NCI-H2107 treated with DMSO at 0.1 percent for 48 hours (cell line): ENCODE results near the gene CACNA2D1.
"Not testable (repeated sequence)": the region's sequence is repeated elsewhere in the genome, so short reads cannot be mapped to it uniquely, and the experiment has no call there.

ENCODE experiments used
- DNase-seq: peaks from one replicate; lab custom pipeline; 2025; ENCODE audit not compliant: unreplicated experiment; lab: John Stamatoyannopoulos, UW

Gene CACNA2D1

DNA sequence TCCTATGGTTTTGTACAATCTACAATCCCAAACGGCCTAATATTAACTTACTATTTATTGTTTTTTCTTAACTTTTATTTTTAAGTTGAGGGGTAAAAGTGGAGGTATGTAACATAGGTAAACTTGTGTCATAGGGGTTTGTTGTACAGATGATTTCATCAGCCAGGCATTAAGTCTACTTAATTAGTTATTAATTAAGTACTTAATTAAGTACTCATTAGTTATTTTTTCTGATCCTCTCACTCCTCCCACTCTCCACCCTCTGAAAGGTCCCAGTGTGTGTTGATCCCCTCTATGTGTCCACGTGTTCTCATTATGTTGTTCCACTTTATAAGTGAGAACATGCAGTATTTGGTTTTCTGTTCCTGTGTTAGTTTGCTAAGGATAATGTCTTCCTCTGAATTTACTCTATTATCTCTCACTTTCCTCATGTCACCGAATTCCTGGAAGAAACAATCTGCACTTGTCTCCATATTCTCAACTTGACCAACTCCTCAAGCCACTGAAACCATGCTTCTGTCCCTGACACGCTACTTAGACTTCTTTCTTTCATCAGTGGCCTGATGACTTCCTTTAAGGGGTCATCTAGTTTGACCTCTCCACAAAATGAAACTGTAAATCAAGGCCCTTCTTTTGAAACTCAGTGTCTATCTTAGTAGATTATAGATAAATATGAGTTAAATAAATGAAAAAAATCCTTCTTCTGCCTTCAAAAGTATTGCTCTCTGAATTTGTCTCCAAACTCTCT is 9.1 kb downstream of the CACNA2D1 start:
- no peak for DNase-seq

DNA sequence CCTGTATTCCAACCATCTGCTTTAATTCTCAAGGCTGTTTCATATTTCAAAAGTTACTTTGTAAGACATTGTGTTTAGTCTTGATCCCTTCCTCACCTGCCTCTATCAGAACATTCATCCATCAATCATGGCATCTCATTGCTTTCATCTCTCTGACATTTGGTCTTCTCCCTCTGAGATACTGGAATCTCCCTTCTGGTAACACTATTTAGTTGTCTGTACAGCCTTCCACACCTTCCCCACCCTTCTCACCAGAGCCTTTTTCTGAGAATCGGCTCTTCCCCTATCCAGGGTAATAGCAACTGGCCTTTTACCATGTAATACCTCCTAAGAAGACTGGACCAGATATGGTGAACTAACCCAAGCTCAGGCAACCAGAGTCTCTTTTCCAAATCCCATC is 10.1 kb downstream of the CACNA2D1 start:
- DNase-seq = no peak

DNA sequence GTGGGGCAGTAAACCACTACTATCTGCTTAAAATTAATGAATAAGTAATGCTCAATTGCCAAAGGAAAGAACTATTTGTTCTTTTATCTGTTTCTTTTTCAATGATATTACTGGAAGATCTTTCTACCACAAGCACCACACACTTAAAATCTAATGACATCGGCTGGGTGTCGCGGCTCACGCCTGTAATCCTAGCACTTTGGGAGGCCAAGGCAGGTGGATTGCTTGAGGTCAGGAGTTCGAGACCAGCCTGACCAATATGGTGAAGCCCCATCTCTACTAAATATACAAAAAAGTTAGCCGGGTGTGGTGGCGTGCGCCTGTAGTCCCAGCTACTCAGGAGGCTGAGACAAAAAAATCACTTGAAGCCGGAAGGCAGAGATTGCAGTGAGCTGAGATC is 10.8 kb downstream of the CACNA2D1 start:
- DNase-seq = not testable (repeated sequence)

DNA sequence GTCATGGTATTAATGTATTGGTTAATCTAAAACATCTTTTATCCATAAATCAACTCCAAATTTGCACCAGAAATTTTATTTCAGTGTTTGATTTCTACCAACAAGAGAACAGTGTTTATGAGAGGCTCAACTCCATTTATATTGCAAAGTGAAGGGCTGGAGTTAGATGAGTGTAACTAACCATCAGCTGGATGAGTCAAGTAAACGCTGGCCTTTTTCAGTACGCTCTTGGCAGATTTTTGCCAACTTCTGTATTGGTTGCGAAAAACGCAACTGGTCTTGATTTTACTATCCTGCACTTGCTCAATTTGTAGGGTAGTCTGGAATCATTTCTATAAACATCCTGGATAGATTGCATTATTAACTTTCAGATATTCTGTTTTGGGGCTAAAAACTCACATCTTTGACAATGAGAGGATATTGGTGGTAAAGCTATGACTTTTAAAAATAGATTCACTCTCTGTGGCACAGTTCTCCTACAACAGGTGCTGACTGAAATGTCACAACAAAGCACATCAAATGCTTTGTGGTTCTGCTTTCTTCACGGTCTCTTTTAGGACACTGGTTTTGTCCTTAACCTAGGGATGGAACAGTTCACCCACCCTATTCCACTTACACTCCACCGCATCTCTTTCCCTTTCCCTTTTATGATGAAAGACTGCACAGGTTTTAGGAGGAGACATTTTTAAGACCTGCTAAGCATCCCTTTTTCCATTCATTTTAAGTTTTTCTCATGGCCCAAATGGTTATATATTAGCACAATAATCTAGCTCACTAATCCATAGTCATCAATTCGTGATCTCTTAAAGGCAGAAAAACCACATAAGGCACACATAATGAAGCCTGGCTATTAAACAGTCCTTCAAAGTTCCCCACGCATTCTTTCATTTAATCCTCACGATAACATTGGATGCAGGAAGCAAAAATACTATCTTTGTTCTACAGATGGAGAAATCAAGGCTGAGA is 12.8 kb downstream of the CACNA2D1 start:
- DNase-seq = no peak

DNA sequence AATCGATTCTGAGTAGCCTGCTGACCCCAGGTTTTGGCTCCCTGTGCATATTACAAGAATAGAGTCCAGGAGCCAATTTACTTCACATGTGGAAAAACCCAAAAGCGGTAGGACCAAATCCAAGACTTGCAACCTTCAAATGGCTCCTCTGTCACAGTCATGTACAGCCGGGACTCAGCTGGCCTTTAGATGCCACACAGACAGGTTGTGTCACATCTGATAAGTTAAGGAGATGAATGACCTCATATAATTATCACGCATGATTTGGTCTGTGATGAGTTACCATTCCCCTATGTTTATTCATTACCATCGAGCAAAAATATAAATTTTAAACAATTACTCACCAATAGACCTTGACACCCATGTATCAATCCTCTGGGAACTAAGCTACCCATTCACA is 14.2 kb downstream of the CACNA2D1 start:
- no peak for DNase-seq

DNA sequence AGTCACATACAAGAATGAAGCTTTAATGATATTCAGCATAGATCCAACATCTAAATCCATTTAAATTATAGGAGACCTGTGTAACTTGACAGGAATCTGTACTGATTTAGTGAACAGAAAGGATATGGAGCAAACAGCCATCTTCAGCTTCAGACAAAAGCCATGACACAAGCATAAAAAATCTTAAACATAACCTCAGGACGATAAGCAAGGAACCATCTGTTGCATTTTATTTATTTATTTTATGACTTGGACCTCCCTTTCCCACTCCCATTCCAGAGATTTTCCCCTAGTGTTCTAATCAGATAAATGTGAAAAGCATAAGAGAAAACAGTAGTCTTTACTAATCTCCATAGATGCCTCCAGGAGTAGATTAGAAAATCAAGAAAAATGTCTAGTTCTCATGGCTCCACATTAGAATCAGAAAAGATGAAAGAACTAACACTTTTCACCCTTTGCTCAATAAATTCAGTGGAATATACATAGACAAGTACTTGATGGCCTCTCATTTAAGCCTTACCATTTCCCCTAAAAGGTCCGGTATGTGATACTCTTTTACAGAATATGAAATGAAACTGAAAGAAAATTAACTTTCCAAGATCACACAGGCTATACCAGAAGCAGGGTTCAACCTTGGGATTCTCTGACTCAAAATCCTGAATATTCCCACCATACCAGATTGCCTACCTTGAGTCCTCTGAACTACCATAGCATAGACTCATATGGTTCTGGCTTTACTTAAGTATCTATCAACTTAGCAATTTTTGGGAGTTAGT is 15.2 kb downstream of the CACNA2D1 start:
- DNase-seq = no peak

DNA sequence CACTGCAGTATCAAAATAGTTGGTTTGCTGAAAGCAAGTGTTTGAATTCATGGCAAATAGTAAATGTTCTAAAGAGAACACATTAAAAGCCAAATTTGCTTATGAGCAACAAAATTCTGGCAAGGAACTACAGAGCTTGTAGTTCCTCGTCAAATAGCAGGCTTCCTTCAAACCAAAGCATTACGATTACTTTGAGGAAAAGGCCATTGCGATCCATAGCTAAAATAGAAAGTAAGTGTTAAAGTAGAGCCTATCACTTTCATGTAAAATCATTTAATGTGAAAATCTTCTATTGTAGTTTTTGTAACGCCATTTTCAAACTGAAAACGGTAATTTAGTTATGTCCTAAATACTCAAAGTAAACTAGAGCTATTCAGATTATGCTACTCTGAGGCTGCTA is 20.1 kb downstream of the CACNA2D1 start:
- DNase-seq = no peak

DNA sequence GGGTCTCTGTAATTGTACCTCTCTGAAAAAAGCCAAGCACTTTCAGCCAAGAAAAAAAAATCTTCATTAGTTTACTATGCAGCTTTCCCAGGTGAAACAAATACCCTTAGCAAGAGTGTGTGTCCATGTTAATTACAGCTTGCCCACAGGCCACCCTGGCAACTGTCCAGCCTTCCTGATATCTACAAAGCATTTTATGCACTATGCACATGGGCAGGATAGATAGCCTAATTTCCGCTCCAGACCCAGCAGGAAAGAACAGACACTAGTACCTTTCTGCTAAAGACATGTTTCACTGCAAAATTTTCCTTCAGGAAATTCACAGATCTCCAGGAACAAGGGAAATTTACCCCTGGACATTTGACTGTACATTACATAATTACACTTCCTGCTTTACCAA is 24.4 kb downstream of the CACNA2D1 start:
- DNase-seq = no peak

DNA sequence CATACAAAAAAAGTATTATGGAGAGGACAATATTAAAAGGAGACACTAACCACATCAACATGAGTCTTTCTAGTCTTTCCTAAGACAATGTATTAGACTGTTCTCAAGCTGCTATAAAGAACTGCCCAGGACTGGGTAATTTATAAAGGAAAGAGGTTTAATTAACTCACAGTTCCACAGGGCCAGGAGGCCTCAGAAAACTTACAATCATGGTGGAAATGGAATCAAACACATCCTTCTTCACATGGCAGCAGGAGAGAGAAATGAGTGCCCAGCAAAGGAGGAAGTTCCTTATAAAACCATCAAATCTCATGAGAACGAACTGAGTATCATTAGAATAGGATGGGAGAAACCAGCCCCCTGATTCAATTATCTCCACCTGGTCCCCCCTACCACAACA is 25.7 kb downstream of the CACNA2D1 start:
- no peak for DNase-seq

DNA sequence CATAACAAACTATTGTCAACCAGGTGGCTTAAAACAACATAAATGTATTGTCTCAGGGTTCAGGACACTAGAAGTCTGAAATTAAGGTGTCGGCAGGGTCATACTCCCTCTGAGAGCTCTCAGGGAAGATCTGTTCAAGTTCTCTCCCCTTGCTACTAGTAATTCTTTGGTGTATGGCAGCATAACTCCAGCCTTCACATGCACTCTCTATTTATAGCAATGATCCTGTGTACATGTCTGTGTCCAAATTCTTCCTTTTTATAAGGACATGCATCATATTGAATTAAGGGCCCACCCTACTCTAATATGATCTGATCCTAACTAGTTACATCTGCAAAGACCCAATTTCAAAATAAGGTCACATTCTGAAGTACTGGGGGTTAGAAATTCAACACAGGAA is 27.2 kb downstream of the CACNA2D1 start:
- no peak for DNase-seq

DNA sequence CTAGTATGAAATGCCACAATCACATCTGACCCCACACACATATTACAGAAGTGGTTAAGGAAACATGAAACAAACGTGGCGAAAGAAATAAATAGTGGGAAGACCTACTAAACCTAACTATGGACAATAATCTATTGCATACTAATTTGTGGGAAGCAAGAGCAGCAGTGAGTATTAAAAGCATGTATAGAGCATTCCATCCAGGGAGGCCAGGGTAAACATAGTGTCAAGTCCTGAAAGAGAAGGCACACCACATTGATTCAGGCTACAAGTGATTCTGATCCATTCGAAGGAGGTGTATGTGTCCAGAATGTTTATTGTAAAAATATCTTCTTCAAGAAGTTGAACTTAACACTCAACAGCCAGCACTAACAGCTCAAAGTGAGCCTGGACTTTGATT is 29.2 kb downstream of the CACNA2D1 start:
- no peak for DNase-seq

DNA sequence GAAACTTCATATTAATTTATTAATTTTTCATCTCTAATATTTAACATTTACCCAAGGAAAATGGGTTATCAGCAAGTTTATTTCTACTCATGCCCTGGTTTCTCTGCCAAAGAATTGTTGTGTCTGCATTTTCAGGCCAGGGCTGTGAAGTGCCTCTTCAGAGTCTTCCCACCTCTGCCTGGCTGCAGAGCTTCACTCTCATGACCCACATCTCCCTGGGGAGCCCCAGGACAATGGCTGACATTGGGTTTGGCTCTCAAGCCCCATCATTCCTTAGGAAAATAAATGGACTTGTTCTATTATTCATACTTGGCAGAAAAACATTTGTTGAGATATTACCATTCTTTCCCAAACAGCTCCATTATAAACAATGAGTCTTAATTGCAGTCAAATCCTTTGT is 30.3 kb downstream of the CACNA2D1 start:
- DNase-seq = peak; percentile 63

DNA sequence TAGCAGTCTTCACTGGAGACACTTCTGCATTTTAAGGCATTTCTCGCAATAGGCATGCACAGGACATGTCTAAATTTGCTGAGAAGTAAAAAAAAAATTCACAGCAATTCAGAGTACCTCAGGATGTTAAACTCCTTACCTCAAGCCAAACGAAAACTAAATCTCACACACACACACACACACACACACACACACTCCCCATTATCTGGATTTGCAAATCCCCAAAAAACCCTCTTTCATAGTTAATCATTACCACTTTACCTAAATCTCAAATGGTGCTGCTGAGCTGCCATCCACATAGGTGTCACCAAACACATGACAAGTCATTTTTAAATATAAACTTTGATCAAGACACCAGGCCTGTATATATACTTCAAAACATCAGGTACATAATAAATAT is 31.8 kb downstream of the CACNA2D1 start:
- DNase-seq = no peak

DNA sequence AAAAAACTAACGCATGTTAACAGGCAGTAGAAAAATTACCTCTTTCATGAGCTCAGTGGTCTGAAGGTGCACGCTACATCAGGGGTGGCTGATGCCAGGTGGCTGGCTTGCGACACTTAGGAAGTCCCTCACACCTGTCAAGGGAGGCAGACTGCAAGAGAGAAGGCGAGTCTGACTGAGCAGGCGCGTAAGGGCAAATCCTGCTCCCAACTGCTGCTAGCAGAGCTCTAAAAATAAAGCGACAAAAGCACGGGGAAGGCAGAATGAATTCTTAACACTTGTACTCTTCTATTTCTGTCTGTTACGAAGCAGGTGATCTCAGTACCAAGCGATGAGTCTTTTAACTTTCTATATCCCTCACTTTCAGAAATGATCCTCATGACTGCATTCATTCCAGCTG is 33.1 kb downstream of the CACNA2D1 start:
- DNase-seq = peak; percentile 95

DNA sequence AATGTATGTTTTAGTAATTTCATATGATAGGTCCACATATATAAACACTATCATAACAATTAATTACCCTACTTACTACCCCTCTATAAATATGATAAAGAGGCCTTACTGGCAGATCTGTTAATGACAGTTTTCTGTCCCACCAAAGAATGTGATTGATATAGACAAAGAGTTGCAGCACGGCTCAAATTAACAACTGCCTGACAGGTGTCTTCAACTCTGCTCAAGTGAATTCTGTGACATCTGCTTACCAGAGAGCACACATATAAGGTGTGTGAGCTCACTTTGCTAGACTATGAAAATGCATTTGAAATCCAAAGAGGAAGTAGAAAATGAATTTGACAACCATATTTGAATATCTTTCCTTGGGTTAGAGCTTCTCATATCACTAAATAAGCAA is 36.6 kb downstream of the CACNA2D1 start:
- DNase-seq = no peak

DNA sequence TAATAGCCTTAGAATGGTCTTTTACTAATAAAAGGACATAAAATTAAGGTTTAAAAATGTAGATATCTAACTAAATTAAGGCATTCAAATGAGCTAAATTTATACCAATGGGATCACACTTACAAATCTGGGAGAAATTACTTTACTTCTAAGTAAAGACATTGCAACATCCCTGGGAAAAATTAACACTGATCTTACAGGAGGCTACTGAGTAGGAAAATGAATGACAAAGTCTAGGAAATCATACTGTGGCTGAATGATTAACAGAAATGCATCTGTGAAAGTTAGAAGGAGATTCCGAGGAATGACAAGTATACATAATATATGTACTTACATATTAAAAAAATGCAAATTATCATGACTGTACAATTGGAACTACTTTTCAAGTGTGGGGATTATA is 38.3 kb downstream of the CACNA2D1 start:
- DNase-seq = no peak

DNA sequence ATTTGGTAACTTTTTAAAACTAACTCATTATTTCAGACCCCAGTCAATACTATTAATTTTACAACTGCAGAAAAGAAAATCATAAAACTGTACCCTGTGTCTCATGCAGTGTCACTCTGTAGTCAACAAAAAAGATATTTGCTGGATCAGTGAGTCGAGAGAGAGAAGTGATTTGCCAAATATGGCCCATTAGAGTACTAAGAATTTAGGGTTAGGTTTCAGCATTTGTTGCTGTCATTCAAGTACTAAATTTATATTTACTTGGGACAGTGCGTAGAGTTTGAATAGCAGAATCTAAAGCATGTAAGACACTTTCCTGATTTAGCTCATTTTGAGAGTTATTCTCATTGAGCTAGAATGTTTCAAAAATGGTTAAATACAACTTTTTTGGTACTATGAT is 38.9 kb downstream of the CACNA2D1 start:
- DNase-seq = no peak

DNA sequence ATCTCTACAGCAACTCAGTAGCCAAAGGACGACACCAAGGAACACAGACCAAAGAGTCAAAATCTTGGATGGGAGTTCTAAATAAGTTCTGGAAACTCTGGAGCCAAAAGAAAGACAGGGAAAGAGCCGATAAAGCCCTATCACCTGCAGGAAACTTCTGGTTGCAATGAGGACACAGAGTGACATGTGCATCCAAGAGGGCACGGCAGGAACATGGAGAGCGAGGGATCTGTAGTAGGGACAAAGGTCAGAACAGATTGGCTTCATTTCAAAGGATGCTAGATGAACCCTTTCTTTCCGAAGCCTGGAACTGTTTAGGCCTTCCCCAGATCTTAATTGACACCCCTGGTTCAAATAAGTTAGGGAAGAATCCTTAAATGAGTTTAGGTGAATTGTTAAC is 39.5 kb downstream of the CACNA2D1 start:
- DNase-seq = no peak

DNA sequence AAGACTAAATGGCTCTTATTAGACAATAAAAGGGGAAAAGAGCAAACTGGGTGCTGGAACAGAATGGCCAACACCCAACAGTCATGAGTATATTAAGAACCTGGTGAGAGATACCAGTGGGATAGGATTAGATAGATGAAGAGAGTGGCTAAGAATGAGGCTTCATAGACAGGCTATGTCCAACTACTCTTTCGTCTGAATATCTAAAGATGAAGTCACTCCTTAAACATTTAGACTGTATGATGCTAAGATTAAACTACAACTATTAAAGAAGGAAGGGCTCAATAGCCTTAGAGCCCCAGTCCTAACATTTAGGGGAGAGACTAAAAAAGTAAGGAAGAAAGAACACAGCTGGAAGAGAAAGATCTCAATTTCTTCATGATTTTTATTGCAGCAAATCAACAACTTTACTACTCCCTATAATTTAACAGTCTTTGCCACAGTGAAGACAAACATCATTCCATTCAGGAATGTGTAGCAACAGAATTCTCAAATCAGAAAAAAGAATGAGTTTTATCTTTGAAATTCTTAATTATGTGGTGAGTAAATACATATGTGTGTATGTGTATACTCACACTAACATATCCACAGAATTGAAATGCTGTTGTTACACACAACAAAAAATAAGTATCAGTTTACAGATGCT is 45.6 kb downstream of the CACNA2D1 start:
- no peak for DNase-seq

DNA sequence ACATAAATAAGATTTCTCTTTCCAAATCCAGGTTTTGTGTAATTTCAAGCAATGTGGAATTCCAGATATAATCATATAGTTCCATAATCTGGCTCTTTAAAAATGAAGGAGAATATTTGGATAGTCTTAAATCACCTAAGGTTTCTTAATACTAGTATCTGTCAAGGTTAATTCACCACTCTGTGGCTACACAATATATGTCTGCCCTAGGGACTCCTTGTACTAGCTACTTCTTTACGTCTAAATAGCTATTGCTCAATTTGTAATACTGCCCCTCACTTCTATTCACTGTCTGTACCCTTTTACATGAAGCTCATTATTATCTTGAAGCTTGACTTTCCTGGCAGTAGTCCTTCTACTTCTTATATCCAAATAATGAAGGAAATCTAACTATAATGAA is 47.2 kb downstream of the CACNA2D1 start:
- DNase-seq = no peak

DNA sequence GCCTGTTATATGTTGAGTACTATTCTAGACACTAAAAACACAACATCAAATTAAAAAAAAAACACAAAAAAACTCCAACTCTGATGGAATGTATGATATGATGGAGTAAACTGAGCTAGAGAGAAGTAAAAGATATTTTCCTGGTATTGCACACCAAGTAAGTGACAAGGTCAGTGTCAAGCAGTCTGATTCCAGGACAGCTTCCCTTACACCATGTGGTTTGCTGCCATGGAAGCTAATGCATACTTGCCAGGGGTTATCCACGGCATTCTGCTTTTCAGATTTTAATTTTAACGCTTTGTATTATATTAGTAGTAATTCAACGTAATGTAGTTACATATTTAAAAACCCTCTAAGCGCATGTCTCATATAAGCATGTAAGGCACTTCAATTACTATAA is 48.4 kb downstream of the CACNA2D1 start:
- DNase-seq = no peak
